ENCODE results near the gene ABCA5. TPM values are rescaled to one million over a fixed set of nuclear protein-coding genes. Genes with fewer than 3 reads are reported as not detected.

ABCA5 gene
- 10 to 100 TPM; 16.8 to 76.3 TPM for total RNA-seq
- polyA plus RNA-seq = 10 to 100 TPM in 1 of 2 donors, 1 to 10 TPM in 1; 4.8 to 22.8 TPM
- long read RNA-seq, donor 1, partial matches to known transcripts = 0 of 1 reads
- long read RNA-seq, donor 1, other reads (novel, unspliced or antisense) = 0 of 1 reads
- long read RNA-seq, donor 2 = 0 reads
- long read RNA-seq, donor 3, partial matches to known transcripts = 0 of 1 reads
- long read RNA-seq, donor 3, other reads (novel, unspliced or antisense) = 0 of 1 reads
- long read RNA-seq, donor 4 = 0 reads
- long read RNA-seq, donor 5, partial matches to known transcripts = 0 of 1 reads
- long read RNA-seq, donor 5, other reads (novel, unspliced or antisense) = 0 of 1 reads

GRCh38 chr17:69327060-69327831 lies at the start of gene ABCA5:
Gene ABCA5, minus strand, starts transcription at chr17:69327133. Its CDS starts 12,718 bp downstream, at chr17:69314415.
- H3K27ac ChIP-seq (ENCODE audit: low read depth in 1 of 2, low read length in 1 of 2) = peak within 1 kb of the TSS; percentile 78 to 95
- TF ChIP-seq CTCF (IDR thresholded peaks at IDR 0.05; ENCODE audit: control extremely low read depth, extremely low read depth) = no peak
- WGBS, 2 donors = 1% methylated on average over 46 to 74 of the region's 74 CpGs
- peak within 1 kb of the TSS; percentile 77 to 87 for H3K9ac ChIP-seq (ENCODE audit: insufficient read depth in 1 of 2, low read length in 2 of 2)
- no peaks in the 10 kb centered on the region for H3K36me3 ChIP-seq (ENCODE audit: control insufficient read depth in 4 of 4, insufficient read depth in 4 of 4, low read length in 4 of 4)
- peak within 1 kb of the TSS; percentile 97 for H3K4me3 ChIP-seq
- peak; percentile 84 to 95 (median 85) for DNase-seq
- H3K27me3 ChIP-seq (ENCODE audit: control insufficient read depth in 3 of 3, insufficient read depth in 3 of 3, low read length in 2 of 3) = peaks cover 0 to 6% (median 0%) of the 10 kb centered on the region in 3 donors
- H3K9me3 ChIP-seq (ENCODE audit: control insufficient read depth in 4 of 4, insufficient read depth in 3 of 4, low read length in 3 of 4) = no peaks in the 10 kb centered on the region
- H3K4me1 ChIP-seq (ENCODE audit: control insufficient read depth in 5 of 5, insufficient read depth in 5 of 5, low read length in 5 of 5) = peaks cover 0 to 14% (median 0%) of the 10 kb centered on the region in 5 donors
- peak; percentile 98 for ATAC-seq (ENCODE audit: insufficient read depth, low FRiP score)

GRCh38 chr17:69375229-69375628 lies 48.3 kb upstream of the ABCA5 start:
- no peaks in the 10 kb centered on the region for H3K4me1 ChIP-seq (ENCODE audit: control insufficient read depth in 5 of 5, insufficient read depth in 5 of 5, low read length in 5 of 5)
- H3K27ac ChIP-seq (ENCODE audit: low read depth in 1 of 2, low read length in 1 of 2) = no peak overlapping the region
- no peak for ATAC-seq (ENCODE audit: insufficient read depth, low FRiP score)
- H3K4me3 ChIP-seq = no peak overlapping the region
- no peak overlapping the region for H3K9ac ChIP-seq (ENCODE audit: insufficient read depth in 1 of 2, low read length in 2 of 2)
- no peaks in the 10 kb centered on the region for H3K36me3 ChIP-seq (ENCODE audit: control insufficient read depth in 4 of 4, insufficient read depth in 4 of 4, low read length in 4 of 4)
- H3K9me3 ChIP-seq (ENCODE audit: control insufficient read depth in 4 of 4, insufficient read depth in 3 of 4, low read length in 3 of 4) = no peaks in the 10 kb centered on the region
- WGBS, 2 donors = 19 to 45% methylated on average over 2 of the region's 2 CpGs
- no peak for TF ChIP-seq CTCF (IDR thresholded peaks at IDR 0.05; ENCODE audit: control extremely low read depth, extremely low read depth)
- DNase-seq = no peak
- H3K27me3 ChIP-seq (ENCODE audit: control insufficient read depth in 3 of 3, insufficient read depth in 3 of 3, low read length in 2 of 3) = no peaks in the 10 kb centered on the region

GRCh38 chr17:69373069-69373468 lies 46.1 kb upstream of the ABCA5 start:
- Histone ChIP-seq H3K9me3 (ENCODE audit: control insufficient read depth in 4 of 4, insufficient read depth in 3 of 4, low read length in 3 of 4) (no peaks in the 10 kb centered on the region), H3K27ac (ENCODE audit: low read depth in 1 of 2, low read length in 1 of 2) (no peak overlapping the region), H3K27me3 (ENCODE audit: control insufficient read depth in 3 of 3, insufficient read depth in 3 of 3, low read length in 2 of 3) (no peaks in the 10 kb centered on the region), H3K36me3 (ENCODE audit: control insufficient read depth in 4 of 4, insufficient read depth in 4 of 4, low read length in 4 of 4) (no peaks in the 10 kb centered on the region), H3K9ac (ENCODE audit: insufficient read depth in 1 of 2, low read length in 2 of 2) (no peak overlapping the region), H3K4me3 (no peak overlapping the region), H3K4me1 (ENCODE audit: control insufficient read depth in 5 of 5, insufficient read depth in 5 of 5, low read length in 5 of 5) (no peaks in the 10 kb centered on the region)
- no peak for TF ChIP-seq CTCF (IDR thresholded peaks at IDR 0.05; ENCODE audit: control extremely low read depth, extremely low read depth)
- DNase-seq (no peak), ATAC-seq (ENCODE audit: insufficient read depth, low FRiP score) (no peak)
- WGBS, 2 donors = 83 to 91% methylated on average over 2 of the region's 2 CpGs
